ENCODE measurements around the gene DIP2C.

DIP2C gene

GRCh38 chr10:675532-675931, 13.9 kb downstream of the DIP2C start:
- no peak overlapping the region for H3K27ac ChIP-seq (ENCODE audit: low read length)
- no peak overlapping the region for H3K4me3 ChIP-seq (ENCODE audit: low read depth in 1 of 2, low read length in 2 of 2)
- DNase-seq (no peak), ATAC-seq (ENCODE audit: insufficient read depth, low read depth) (no peak)
- TF ChIP-seq CTCF (IDR thresholded peaks at IDR 0.05; ENCODE audit: borderline replicate concordance, extremely low read depth, low read length, poor library complexity, severe bottlenecking) = no peak
- TF ChIP-seq EZH2 (IDR thresholded peaks at IDR 0.05; ENCODE audit: borderline replicate concordance, low read depth, low read length, severe bottlenecking) = no peak
- no peak overlapping the region for H3K4me2 ChIP-seq (ENCODE audit: insufficient read depth, low read length)
- no peak overlapping the region for H2AFZ ChIP-seq (ENCODE audit: low read depth, low read length)
- H4K20me1 ChIP-seq (ENCODE audit: insufficient read depth, low read length) = no peaks in the 10 kb centered on the region
- no peaks in the 10 kb centered on the region for H3K9me3 ChIP-seq (ENCODE audit: insufficient read depth, low read length, severe bottlenecking)
- H3K9ac ChIP-seq (ENCODE audit: low read depth, low read length) = no peak overlapping the region
- peaks cover 9% of the 10 kb centered on the region for H3K27me3 ChIP-seq (ENCODE audit: insufficient read depth, low read length, poor library complexity)
- H3K36me3 ChIP-seq (ENCODE audit: insufficient read depth, low read length) = no peaks in the 10 kb centered on the region
- no peaks in the 10 kb centered on the region for H3K4me1 ChIP-seq (ENCODE audit: insufficient read depth, low read length)
- H3K79me2 ChIP-seq (ENCODE audit: insufficient read depth, low read length) = no peaks in the 10 kb centered on the region

GRCh38 chr10:673492-673891, 16.0 kb downstream of the DIP2C start:
- no peak for ATAC-seq (ENCODE audit: insufficient read depth, low read depth)
- Histone ChIP-seq H3K36me3 (ENCODE audit: insufficient read depth, low read length) (no peaks in the 10 kb centered on the region), H3K27ac (ENCODE audit: low read length) (no peak overlapping the region), H3K4me1 (ENCODE audit: insufficient read depth, low read length) (no peaks in the 10 kb centered on the region), H2AFZ (ENCODE audit: low read depth, low read length) (no peak overlapping the region), H3K9me3 (ENCODE audit: insufficient read depth, low read length, severe bottlenecking) (peaks cover 3% of the 10 kb centered on the region), H3K27me3 (ENCODE audit: insufficient read depth, low read length, poor library complexity) (peaks cover 9% of the 10 kb centered on the region), H3K4me2 (ENCODE audit: insufficient read depth, low read length) (no peak overlapping the region), H3K9ac (ENCODE audit: low read depth, low read length) (no peak overlapping the region), H4K20me1 (ENCODE audit: insufficient read depth, low read length) (no peaks in the 10 kb centered on the region), H3K4me3 (ENCODE audit: low read depth in 1 of 2, low read length in 2 of 2) (no peak overlapping the region), H3K79me2 (ENCODE audit: insufficient read depth, low read length) (no peaks in the 10 kb centered on the region)
- no peak for DNase-seq
- TF ChIP-seq CTCF (IDR thresholded peaks at IDR 0.05; ENCODE audit: borderline replicate concordance, extremely low read depth, low read length, poor library complexity, severe bottlenecking) = no peak
- no peak for TF ChIP-seq EZH2 (IDR thresholded peaks at IDR 0.05; ENCODE audit: borderline replicate concordance, low read depth, low read length, severe bottlenecking)

GRCh38 chr10:672992-673391, 16.5 kb downstream of the DIP2C start:
- H3K4me2 ChIP-seq (ENCODE audit: insufficient read depth, low read length) = no peak overlapping the region
- H2AFZ ChIP-seq (ENCODE audit: low read depth, low read length) = no peak overlapping the region
- no peaks in the 10 kb centered on the region for H4K20me1 ChIP-seq (ENCODE audit: insufficient read depth, low read length)
- H3K4me3 ChIP-seq (ENCODE audit: low read depth in 1 of 2, low read length in 2 of 2) = no peak overlapping the region
- H3K27me3 ChIP-seq (ENCODE audit: insufficient read depth, low read length, poor library complexity) = peaks cover 9% of the 10 kb centered on the region
- H3K4me1 ChIP-seq (ENCODE audit: insufficient read depth, low read length) = no peaks in the 10 kb centered on the region
- ATAC-seq (ENCODE audit: insufficient read depth, low read depth) = no peak
- H3K36me3 ChIP-seq (ENCODE audit: insufficient read depth, low read length) = no peaks in the 10 kb centered on the region
- no peak overlapping the region for H3K27ac ChIP-seq (ENCODE audit: low read length)
- DNase-seq = no peak
- no peak for TF ChIP-seq EZH2 (IDR thresholded peaks at IDR 0.05; ENCODE audit: borderline replicate concordance, low read depth, low read length, severe bottlenecking)
- no peak for TF ChIP-seq CTCF (IDR thresholded peaks at IDR 0.05; ENCODE audit: borderline replicate concordance, extremely low read depth, low read length, poor library complexity, severe bottlenecking)
- no peaks in the 10 kb centered on the region for H3K79me2 ChIP-seq (ENCODE audit: insufficient read depth, low read length)
- H3K9me3 ChIP-seq (ENCODE audit: insufficient read depth, low read length, severe bottlenecking) = peaks cover 5% of the 10 kb centered on the region
- no peak overlapping the region for H3K9ac ChIP-seq (ENCODE audit: low read depth, low read length)

GRCh38 chr10:672203-672602, 17.3 kb downstream of the DIP2C start:
- H3K27ac ChIP-seq (ENCODE audit: low read length) = no peak overlapping the region
- H3K9me3 ChIP-seq (ENCODE audit: insufficient read depth, low read length, severe bottlenecking) = peaks cover 10% of the 10 kb centered on the region
- no peak for DNase-seq
- H3K4me1 ChIP-seq (ENCODE audit: insufficient read depth, low read length) = no peaks in the 10 kb centered on the region
- no peaks in the 10 kb centered on the region for H3K79me2 ChIP-seq (ENCODE audit: insufficient read depth, low read length)
- no peak for TF ChIP-seq CTCF (IDR thresholded peaks at IDR 0.05; ENCODE audit: borderline replicate concordance, extremely low read depth, low read length, poor library complexity, severe bottlenecking)
- TF ChIP-seq EZH2 (IDR thresholded peaks at IDR 0.05; ENCODE audit: borderline replicate concordance, low read depth, low read length, severe bottlenecking) = no peak
- no peak overlapping the region for H3K4me2 ChIP-seq (ENCODE audit: insufficient read depth, low read length)
- H3K4me3 ChIP-seq (ENCODE audit: low read depth in 1 of 2, low read length in 2 of 2) = no peak overlapping the region
- no peaks in the 10 kb centered on the region for H3K36me3 ChIP-seq (ENCODE audit: insufficient read depth, low read length)
- H2AFZ ChIP-seq (ENCODE audit: low read depth, low read length) = no peak overlapping the region
- no peaks in the 10 kb centered on the region for H4K20me1 ChIP-seq (ENCODE audit: insufficient read depth, low read length)
- H3K27me3 ChIP-seq (ENCODE audit: insufficient read depth, low read length, poor library complexity) = peaks cover 9% of the 10 kb centered on the region
- ATAC-seq (ENCODE audit: insufficient read depth, low read depth) = no peak
- H3K9ac ChIP-seq (ENCODE audit: low read depth, low read length) = no peak overlapping the region

All from DND-41 (cell line).